IMR-90 (cell line): Measurements from ENCODE around the gene ZMYND10. TPM values are rescaled to one million over a fixed set of nuclear protein-coding genes. Genes with fewer than 3 reads are reported as not detected.

ENCODE experiments used
- ATAC-seq: fragments of 200-7000 bp; cut with Tn5 transposase; 2 replicates; pipeline ENCODE4 v1.9.1; 2020; ENCODE audit warnings: low read depth, mild to moderate bottlenecking, moderate library complexity
- BruUV-seq: library from RNA; stranded (reverse); fragments of 400-500 nt; replicated peaks from 2 replicates; lab custom pipeline; 2021; lab: Mats Ljungman, UMichigan
- CTCF ChIA-PET: fragments of 300-600 bp; formaldehyde crosslinking; extraction: SDS; loops from one replicate; lab custom pipeline; 2021; ENCODE audit warnings: antibody characterized with exemption; lab: Yijun Ruan, JAX
- POLR2A ChIA-PET: fragments of 300-600 bp; sonication (Branson Sonifier 250); formaldehyde crosslinking; loops from one replicate; lab custom pipeline; 2022; ENCODE audit warnings: antibody characterized with exemption; ENCODE audit not compliant: unreplicated experiment; lab: Charles Lee
- DNase-seq: peaks from one replicate; pipeline ENCODE4 v3.0.0; 2013
- H2AFZ ChIP-seq: replicated peaks from 2 replicates; pipeline ENCODE3; 2013; ENCODE audit warnings: low read length, mild to moderate bottlenecking; ENCODE audit not compliant: poor library complexity
- H2AK5ac ChIP-seq: 2 replicates; pipeline ENCODE4 v1.6.1; 2013; ENCODE audit warnings: low read depth, low read length, inconsistent platforms
- H2AK9ac ChIP-seq: replicated peaks from 2 replicates; pipeline ENCODE3; 2013; ENCODE audit warnings: mild to moderate bottlenecking, low read depth, low read length, moderate library complexity; ENCODE audit not compliant: poor library complexity
- H2BK120ac ChIP-seq: 2 replicates; pipeline ENCODE4 v1.6.1; 2013; ENCODE audit warnings: low read depth, low read length, inconsistent platforms
- H2BK15ac ChIP-seq: 3 replicates; pipeline ENCODE4 v1.6.1; 2013; ENCODE audit warnings: low read depth, low read length, inconsistent platforms
- H2BK20ac ChIP-seq: 2 replicates; pipeline ENCODE4 v1.6.1; 2013; ENCODE audit warnings: low read depth, mild to moderate bottlenecking, inconsistent platforms, low read length, moderate library complexity
- H2BK5ac ChIP-seq: 2 replicates; pipeline ENCODE4 v1.6.1; 2013; ENCODE audit warnings: mild to moderate bottlenecking, low read depth, low read length, inconsistent platforms; ENCODE audit not compliant: poor library complexity, severe bottlenecking
- H3K14ac ChIP-seq: replicated peaks from 2 replicates; pipeline ENCODE4 v1.6.1; 2013; ENCODE audit warnings: low read depth, low read length, inconsistent platforms
- H3K18ac ChIP-seq: 2 replicates; pipeline ENCODE4 v1.6.1; 2013; ENCODE audit warnings: low read depth, low read length, control low read depth
- H3K23ac ChIP-seq: 2 replicates; pipeline ENCODE4 v1.6.1; 2013; ENCODE audit warnings: low read depth, low read length, inconsistent platforms
- H3K27ac ChIP-seq: 2 replicates; pipeline ENCODE4 v1.5.1; 2013; ENCODE audit warnings: mild to moderate bottlenecking, control low read depth, low read length; ENCODE audit not compliant: insufficient read depth
- H3K27me3 ChIP-seq: 2 replicates; pipeline ENCODE4 v1.6.1; 2013; ENCODE audit warnings: low read length; ENCODE audit not compliant: control insufficient read depth, insufficient read depth
- H3K36me3 ChIP-seq: 2 replicates; pipeline ENCODE4 v1.6.1; 2013; ENCODE audit warnings: low read length, mixed read lengths; ENCODE audit not compliant: control insufficient read depth, insufficient read depth
- H3K4ac ChIP-seq: 2 replicates; pipeline ENCODE4 v1.6.1; 2013; ENCODE audit warnings: low read depth, low read length, inconsistent platforms
- H3K4me1 ChIP-seq: 2 replicates; pipeline ENCODE4 v1.6.1; 2013; ENCODE audit warnings: low read length, mixed read lengths; ENCODE audit not compliant: control insufficient read depth, insufficient read depth
- H3K4me2 ChIP-seq: 2 replicates; pipeline ENCODE4 v1.6.1; 2013; ENCODE audit warnings: low read depth, mild to moderate bottlenecking, control low read depth, low read length, moderate library complexity
- H3K4me3 ChIP-seq: 2 replicates; pipeline ENCODE4 v1.5.1; 2013; ENCODE audit warnings: low read depth, mild to moderate bottlenecking, control low read depth, low read length, moderate library complexity; ENCODE audit not compliant: insufficient read depth
- H3K56ac ChIP-seq: 2 replicates; pipeline ENCODE4 v1.6.1; 2013; ENCODE audit warnings: low read length, inconsistent platforms; ENCODE audit not compliant: insufficient read depth; ENCODE audit errors: extremely low read depth
- H3K79me1 ChIP-seq, 2 experiments: 2 replicates each; pipeline ENCODE4 v1.6.1; 2013; ENCODE audit warnings: low read length in 2 of 2, inconsistent platforms in 1 of 2, low read depth in 1 of 2
- H3K9ac ChIP-seq: 2 replicates; pipeline ENCODE4 v1.6.1; 2013; ENCODE audit warnings: low read depth, low read length, control low read depth
- H3K9me1 ChIP-seq: 2 replicates; pipeline ENCODE4 v1.6.1; 2013; ENCODE audit warnings: low read length, inconsistent platforms; ENCODE audit not compliant: insufficient read depth
- H3K9me3 ChIP-seq: 2 replicates; pipeline ENCODE4 v1.6.1; 2013; ENCODE audit warnings: low read length; ENCODE audit not compliant: control insufficient read depth, insufficient read depth
- H4K20me1 ChIP-seq: 2 replicates; pipeline ENCODE4 v1.6.1; 2013; ENCODE audit warnings: low read length, inconsistent platforms; ENCODE audit not compliant: insufficient read depth
- H4K5ac ChIP-seq: 2 replicates; pipeline ENCODE4 v1.6.1; 2013; ENCODE audit warnings: mild to moderate bottlenecking, low read depth, low read length, control low read depth
- H4K8ac ChIP-seq, 2 experiments: 2 replicates each; pipeline ENCODE4 v1.6.1; 2013; ENCODE audit warnings: low read depth in 2 of 2, low read length in 2 of 2, control low read depth in 1 of 2, inconsistent platforms in 1 of 2
- H4K91ac ChIP-seq: 2 replicates; pipeline ENCODE4 v1.6.1; 2013; ENCODE audit warnings: low read depth, low read length, inconsistent platforms; ENCODE audit not compliant: insufficient read depth
- MXI1 ChIP-seq: IDR thresholded peaks from 2 replicates; pipeline ENCODE4 v1.6.1; 2012; ENCODE audit warnings: low read depth, mild to moderate bottlenecking, low read length, moderate library complexity, borderline replicate concordance
- WGBS, 2 experiments: methylation state at CpG; one replicate each; pipeline versions ENCODE4 v1.1.5 to v1.1.7; 2013; ENCODE audit warnings: missing lambda C conversion rate in 2 of 2; ENCODE audit not compliant: insufficient read length in 1 of 2; ENCODE audit errors: extremely low coverage in 2 of 2; 5-methylcytosine and 5-hydroxymethylcytosine counted together
- dilution Hi-C: fragments of 300-500 bp; cut with HindIII; formaldehyde crosslinking; loops from one replicate; pipeline ENCODE4 v1.14.3; 2018; ENCODE audit warnings: low sequenced_read_pairs; ENCODE audit not compliant: unreplicated experiment
- in situ Hi-C: fragments of 300-500 bp; cut with MboI; formaldehyde crosslinking; loops from 3 replicates; pipeline ENCODE4 v1.14.3; 2019; ENCODE audit warnings: low sequenced_read_pairs, inconsistent platforms, mixed read lengths
- intact Hi-C: fragments of 100-400 bp; cut with micrococcal nuclease; formaldehyde crosslinking; loops from 2 replicates; pipeline ENCODE4 v1.10.0; 2022
- polyA plus RNA-seq, 3 experiments: library from polyadenylated mRNA; depleted of rRNA; stranded (reverse); fragments of >200 nt; gene quantifications; 2 replicates each; pipeline ENCODE4 v1.2.3, GENCODE V29; 2012; ENCODE audit warnings: low replicate concordance in 1 of 3
- total RNA-seq: library from RNA; depleted of rRNA; stranded (reverse); fragments of >200 nt; gene quantifications from 2 replicates; pipeline ENCODE4 v1.2.3, GENCODE V29; 2012

Gene ZMYND10
- total and polyA plus RNA-seq, 2 of the 4 experiments (the other 2 are of a cell fraction) = 1.1 to 1.4 TPM

GRCh38 chr3:50358355-50358910, 12.9 kb upstream of the ZMYND10 start:
- peaks cover 0 to 53% of the 10 kb centered on the region in 2 experiments; a peak in 2 of 4 replicates for H3K79me1 ChIP-seq
- peak overlapping the region; percentile 94 for H2AK5ac ChIP-seq
- TF ChIP-seq MXI1 = no peak
- no peak overlapping the region for H2BK5ac ChIP-seq
- peak overlapping the region; percentile 97 for H2AFZ ChIP-seq
- no peaks in the 10 kb centered on the region for H3K27me3 ChIP-seq
- H2BK120ac ChIP-seq = no peak overlapping the region
- H3K4me1 ChIP-seq = peaks cover 26% of the 10 kb centered on the region
- H4K8ac ChIP-seq = peak overlapping the region; percentile 41 to 98; a peak in 2 of 4 replicates
- ATAC-seq (no peak), DNase-seq (no peak)
- peak overlapping the region; percentile 94 for H3K4me2 ChIP-seq
- H2AK9ac ChIP-seq = peak overlapping the region; percentile 99
- H3K9me3 ChIP-seq = no peaks in the 10 kb centered on the region
- H3K9ac ChIP-seq = peak overlapping the region; percentile 94
- ChIA-PET CTCF (no interaction called here), POLR2A (no interaction called here)
- BruUV-seq = no TSS peak
- H2BK20ac ChIP-seq = no peak overlapping the region
- H3K18ac ChIP-seq = no peak overlapping the region
- H3K36me3 ChIP-seq = peaks cover 37% of the 10 kb centered on the region
- peak overlapping the region; percentile 76 for H3K4me3 ChIP-seq
- H3K27ac ChIP-seq = peak overlapping the region; percentile 87
- H3K56ac ChIP-seq = no peak overlapping the region
- H4K20me1 ChIP-seq = peaks cover 46% of the 10 kb centered on the region
- H3K23ac ChIP-seq = peak overlapping the region; percentile 50
- intact Hi-C loops (no loop called here), dilution Hi-C loops (no loop called here), in situ Hi-C loops (no loop called here)
- no peak overlapping the region for H4K91ac ChIP-seq
- H3K4ac ChIP-seq = peak overlapping the region; percentile 92
- WGBS, 2 experiments = 56% methylated on average over 16 of the region's 24 CpGs; no CpG with 5 or more reads in 1 of the 2 experiments
- no peak overlapping the region for H2BK15ac ChIP-seq
- peaks cover 17% of the 10 kb centered on the region for H3K9me1 ChIP-seq
- H4K5ac ChIP-seq = no peak overlapping the region
- peak overlapping the region; percentile 99 for H3K14ac ChIP-seq
